HepG2 (cell line): ENCODE results near the gene TSGA10IP. TPM values are rescaled to one million over a fixed set of nuclear protein-coding genes. Genes with fewer than 3 reads are reported as not detected.

Experiments used
- ATAC-seq: fragments of 200-7000 bp; cut with Tn5 transposase; 3 replicates; pipeline ENCODE4 v1.9.1; 2020; ENCODE audit warnings: mild to moderate bottlenecking, moderate library complexity
- BruUV-seq: library from RNA; stranded (reverse); fragments of 400-500 nt; replicated peaks from 2 replicates; lab custom pipeline; 2021; lab: Mats Ljungman, UMichigan
- CTCF ChIA-PET: fragments of 300-600 bp; formaldehyde crosslinking; extraction: SDS; loops from one replicate; lab custom pipeline; 2021; ENCODE audit warnings: low total read pairs, inconsistent platforms, low intra/inter-chr PET ratio; lab: Yijun Ruan, JAX
- POLR2A ChIA-PET: fragments of 350-600 bp; sonication (Branson Sonifier 250); formaldehyde crosslinking; loops from one replicate; lab custom pipeline; 2020; ENCODE audit warnings: antibody characterized with exemption, inconsistent platforms; lab: Yijun Ruan, JAX
- DNase-seq: peaks from one replicate; pipeline ENCODE4 v3.0.0-alpha.2; 2015; ENCODE audit warnings: low spot score
- FAIRE-seq: peaks from 3 replicates; lab custom pipeline; 2011; peaks lifted over from hg19 to GRCh38; lab: Jason Lieb, UNC
- H2AFZ ChIP-seq: one replicate; pipeline ENCODE4 v1.6.1; 2011; ENCODE audit warnings: low read length, inconsistent platforms
- H3K27ac ChIP-seq: fragments of 300-600 bp; 3 replicates; pipeline ENCODE4 v1.8.0; 2011; ENCODE audit warnings: mixed run types, mild to moderate bottlenecking, mixed read lengths, low read length, inconsistent platforms; ENCODE audit not compliant: insufficient read depth; ENCODE audit errors: extremely low read length
- H3K27me3 ChIP-seq, 2 experiments: fragments of 200-600 bp in 1 of 2; 2 replicates in 1 of 2; 3 replicates in 1 of 2; pipeline versions ENCODE4 v1.6.0 to v1.8.0; 2011; ENCODE audit warnings: low read length in 2 of 2, mild to moderate bottlenecking in 2 of 2, moderate library complexity in 2 of 2, inconsistent platforms in 1 of 2; ENCODE audit not compliant: insufficient read depth in 2 of 2, control insufficient read depth in 1 of 2
- H3K36me3 ChIP-seq, 2 experiments: fragments of 200-600 bp in 1 of 2; replicated peaks in 1 of 2; 2 replicates in 1 of 2; 3 replicates in 1 of 2; pipeline versions ENCODE4 v1.5.1 to v1.8.0; 2011; ENCODE audit warnings: low read length in 2 of 2, inconsistent platforms in 1 of 2; ENCODE audit not compliant: insufficient read depth in 2 of 2, control insufficient read depth in 1 of 2
- H3K4me1 ChIP-seq: 2 replicates; pipeline ENCODE4 v1.5.1; 2012; ENCODE audit warnings: low read length, inconsistent platforms; ENCODE audit not compliant: insufficient read depth
- H3K4me2 ChIP-seq: 2 replicates; pipeline ENCODE4 v1.6.0; 2011; ENCODE audit warnings: low read depth, low read length, inconsistent platforms
- H3K4me3 ChIP-seq, 3 experiments: fragments of 200-600 bp in 1 of 3; sonication (generic), shearing (Covaris generic) in 1 of 3; replicated peaks in 1 of 3; 2 replicates each; pipeline ENCODE4 v1.5.1; 2011 to 2016; ENCODE audit warnings: low read length in 3 of 3, inconsistent platforms in 2 of 3, low read depth in 2 of 3, mild to moderate bottlenecking in 2 of 3, control low read depth in 1 of 3, mixed read lengths in 1 of 3; ENCODE audit not compliant: insufficient read depth in 1 of 3
- H3K79me2 ChIP-seq: one replicate; pipeline ENCODE4 v1.6.1; 2011; ENCODE audit warnings: low read length, inconsistent platforms; ENCODE audit not compliant: insufficient read depth
- H3K9ac ChIP-seq: 2 replicates; pipeline ENCODE4 v1.6.0; 2011; ENCODE audit warnings: mild to moderate bottlenecking, low read depth, low read length, inconsistent platforms; ENCODE audit not compliant: insufficient read depth
- H3K9me3 ChIP-seq: 2 replicates; pipeline ENCODE4 v1.5.1; 2012; ENCODE audit warnings: mild to moderate bottlenecking, low read length
- H4K20me1 ChIP-seq: 2 replicates; pipeline ENCODE4 v1.6.0; 2011; ENCODE audit warnings: inconsistent platforms, mild to moderate bottlenecking, low read length, moderate library complexity; ENCODE audit not compliant: insufficient read depth
- GTF2F1 ChIP-seq: fragments of 150-350 bp; IDR thresholded peaks from 2 replicates; pipeline ENCODE4 v1.6.1; 2014; ENCODE audit warnings: low read length
- KDM4B ChIP-seq: sonication (generic); formaldehyde crosslinking; IDR thresholded peaks from 2 replicates; pipeline ENCODE4 v1.4.0; 2020; ENCODE audit warnings: missing genetic modification reagents
- KLF16 ChIP-seq, 2 experiments: sonication (generic) in 1 of 2; formaldehyde crosslinking in 1 of 2; IDR thresholded peaks; 2 replicates each; pipeline versions ENCODE4 v1.6.1 to v1.8.0; 2016 to 2023; ENCODE audit warnings: missing genetic modification reagents in 2 of 2, missing compliant biosample characterization in 1 of 2
- KLF9 ChIP-seq: IDR thresholded peaks from 2 replicates; pipeline ENCODE4 v1.6.1; 2016; ENCODE audit warnings: low read depth
- KMT2B ChIP-seq: IDR thresholded peaks from 2 replicates; pipeline ENCODE4 v1.6.1; 2016; ENCODE audit warnings: missing genetic modification reagents, missing compliant biosample characterization
- PRMT3 ChIP-seq: sonication (generic); formaldehyde crosslinking; IDR thresholded peaks from 2 replicates; pipeline ENCODE4 v1.8.1; 2022; ENCODE audit warnings: low read depth, mild to moderate bottlenecking, moderate library complexity, missing genetic modification reagents, borderline replicate concordance
- ZNF354B ChIP-seq: sonication (generic); formaldehyde crosslinking; IDR thresholded peaks from 2 replicates; pipeline ENCODE4 v1.8.0; 2022; ENCODE audit warnings: mild to moderate bottlenecking, missing genetic modification reagents
- ZNF441 ChIP-seq: sonication (generic); formaldehyde crosslinking; IDR thresholded peaks from 2 replicates; pipeline ENCODE4 v1.7.0; 2021; ENCODE audit warnings: missing genetic modification reagents, borderline replicate concordance
- WGBS: methylation state at CpG from one replicate; pipeline ENCODE4 v1.1.6; 2017; ENCODE audit warnings: low lambda C conversion rate; 5-methylcytosine and 5-hydroxymethylcytosine counted together
- in situ Hi-C: cut with HindIII; loops from 2 replicates; pipeline ENCODE4 v1.10.0; 2017; ENCODE audit warnings: low pct_unique_long_range_greater_than_20kb; ENCODE audit not compliant: extremely low pct_ligation_motif_present
- intact Hi-C: fragments of 100-400 bp; cut with micrococcal nuclease; formaldehyde crosslinking; loops from one replicate; pipeline ENCODE4 v1.10.0; 2022; ENCODE audit not compliant: unreplicated experiment
- polyA plus RNA-seq, 8 experiments: library from polyadenylated mRNA; depleted of rRNA in 3 of 8; stranded (reverse) in 7 of 8; unstranded in 1 of 8; fragments of >200 nt; fragmentation: Illumina TruSeq in 4 of 8; extraction: Trizol in 4 of 8; gene quantifications; 2 replicates each; pipeline versions ENCODE4 v1.2.1 to v1.2.3, GENCODE V29; 2011 to 2016; ENCODE audit warnings: low read depth in 4 of 8, missing spikeins in 1 of 8, mixed read lengths in 1 of 8; ENCODE audit not compliant: insufficient read depth in 1 of 8
- total RNA-seq, 5 experiments: library from RNA; depleted of rRNA; stranded (reverse); fragments of >200 nt; fragmentation: Illumina TruSeq; extraction: Trizol; gene quantifications; 2 replicates each; pipeline ENCODE4 v1.2.3, GENCODE V29; 2016; ENCODE audit warnings: low read depth in 1 of 5
- TF ChIP-seq, protein P1 (sequence below), 2 experiments: sonication (generic) in 1 of 2; formaldehyde crosslinking in 1 of 2; IDR thresholded peaks; 2 replicates each; pipeline versions ENCODE4 v1.5.1 to v1.6.1; 2011 to 2020; ENCODE audit warnings: borderline replicate concordance in 1 of 2, low read depth in 1 of 2, low read length in 1 of 2, mild to moderate bottlenecking in 1 of 2, missing genetic modification reagents in 1 of 2, moderate library complexity in 1 of 2
- TF ChIP-seq, protein P2 (sequence below): IDR thresholded peaks from 2 replicates; pipeline ENCODE4 v1.6.1; 2016; ENCODE audit warnings: low read depth, borderline replicate concordance

The TSGA10IP gene
- total and polyA plus RNA-seq, 2 of the 13 experiments (the other 11 are each of a cell fraction or from before 2014, with no cell fraction given): not detected

DNA sequence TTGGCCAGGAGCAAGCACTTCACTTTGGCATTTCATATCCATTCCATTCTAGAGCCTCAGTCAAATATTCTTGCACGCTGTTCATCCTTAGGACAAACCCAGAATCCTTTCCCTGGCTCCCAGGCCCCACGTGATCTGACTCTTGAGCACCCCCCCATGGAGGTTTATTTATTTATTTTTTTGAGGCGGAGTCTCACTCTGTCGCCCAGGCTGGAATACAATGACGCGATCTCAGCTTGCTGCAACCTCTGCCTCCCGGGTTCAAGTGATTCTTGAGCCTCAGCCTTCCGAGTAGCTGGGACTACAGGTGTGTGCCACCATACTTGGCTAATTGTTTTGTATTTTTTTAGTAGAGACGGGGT, 12.7 kb upstream of the TSGA10IP start:
- ATAC-seq: no peak
- BruUV-seq: no TSS peak
- TF ChIP-seq ZNF354B: no peak
- TF ChIP-seq KMT2B (CRISPR knock-in tag): no peak
- no peak for TF ChIP-seq PRMT3 (CRISPR knock-in tag)
- TF ChIP-seq KDM4B (CRISPR knock-in tag): no peak
- TF ChIP-seq, protein P1, sequence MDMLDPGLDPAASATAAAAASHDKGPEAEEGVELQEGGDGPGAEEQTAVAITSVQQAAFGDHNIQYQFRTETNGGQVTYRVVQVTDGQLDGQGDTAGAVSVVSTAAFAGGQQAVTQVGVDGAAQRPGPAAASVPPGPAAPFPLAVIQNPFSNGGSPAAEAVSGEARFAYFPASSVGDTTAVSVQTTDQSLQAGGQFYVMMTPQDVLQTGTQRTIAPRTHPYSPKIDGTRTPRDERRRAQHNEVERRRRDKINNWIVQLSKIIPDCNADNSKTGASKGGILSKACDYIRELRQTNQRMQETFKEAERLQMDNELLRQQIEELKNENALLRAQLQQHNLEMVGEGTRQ (IDR thresholded peaks at IDR 0.05; ENCODE audit: low read depth, low read length): peak; percentile 54
- TF ChIP-seq, protein P1 (CRISPR knock-in tag; IDR thresholded peaks at IDR 0.05; ENCODE audit: borderline replicate concordance): peak; percentile 72; the same call in 1 of the 2 replicates
- TF ChIP-seq KLF9 (CRISPR knock-in tag): no peak
- no peak for TF ChIP-seq GTF2F1
- TF ChIP-seq ZNF441: peak; percentile 98
- TF ChIP-seq, protein P2, sequence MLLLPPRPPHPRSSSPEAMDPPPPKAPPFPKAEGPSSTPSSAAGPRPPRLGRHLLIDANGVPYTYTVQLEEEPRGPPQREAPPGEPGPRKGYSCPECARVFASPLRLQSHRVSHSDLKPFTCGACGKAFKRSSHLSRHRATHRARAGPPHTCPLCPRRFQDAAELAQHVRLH (CRISPR knock-in tag): no peak
- TF ChIP-seq KLF16 (CRISPR knock-in tag; IDR thresholded peaks at IDR 0.05): no peak
- 22% methylated on average over 9 of the region's 9 CpGs for WGBS
- ChIA-PET POLR2A (interaction anchor here (1.0 kb wide), 1 partner anchor 28 kb away, joined by 3 read pairs; no protein-coding TSS in a partner anchor), CTCF (interaction anchor here (1.6 kb wide), 1 partner anchor 56 kb away, joined by 5 read pairs; no protein-coding TSS in a partner anchor)
- no peak for FAIRE-seq
- H3K36me3 ChIP-seq: no peaks in the 10 kb centered on the region
- H3K79me2 ChIP-seq: no peaks in the 10 kb centered on the region
- peak overlapping the region; percentile 18; the same call in 1 of the 2 replicates for H3K4me2 ChIP-seq
- H2AFZ ChIP-seq: no peak overlapping the region
- H3K4me1 ChIP-seq: peaks cover 46% of the 10 kb centered on the region
- H3K27me3 ChIP-seq: peaks cover 0 to 3% of the 10 kb centered on the region in 2 experiments; a peak in 1 of 5 replicates
- in situ Hi-C loops: no loop called here
- intact Hi-C loops: loop anchor here (5.0 kb wide), 1 partner anchor 45 kb away; the partner anchor contains the start of gene FIBP
- H3K9me3 ChIP-seq: no peaks in the 10 kb centered on the region
- H3K4me3 ChIP-seq: no peak overlapping the region
- H3K27ac ChIP-seq: no peak overlapping the region
- no peak overlapping the region for H3K9ac ChIP-seq
- no peaks in the 10 kb centered on the region for H4K20me1 ChIP-seq
- no peak for DNase-seq
